HepG2 (cell line): Measurements from ENCODE around the gene SAP25. TPM values are rescaled to one million over a fixed set of nuclear protein-coding genes. Genes with fewer than 3 reads are reported as not detected.

Experiments used
- ATAC-seq: fragments of 200-7000 bp; cut with Tn5 transposase; 3 replicates; pipeline ENCODE4 v1.9.1; 2020; ENCODE audit warnings: mild to moderate bottlenecking, moderate library complexity
- BruUV-seq: library from RNA; stranded (reverse); fragments of 400-500 nt; replicated peaks from 2 replicates; lab custom pipeline; 2021; lab: Mats Ljungman, UMichigan
- CTCF ChIA-PET: fragments of 300-600 bp; formaldehyde crosslinking; extraction: SDS; loops from one replicate; lab custom pipeline; 2021; ENCODE audit warnings: low total read pairs, inconsistent platforms, low intra/inter-chr PET ratio; lab: Yijun Ruan, JAX
- POLR2A ChIA-PET: fragments of 350-600 bp; sonication (Branson Sonifier 250); formaldehyde crosslinking; loops from one replicate; lab custom pipeline; 2020; ENCODE audit warnings: antibody characterized with exemption, inconsistent platforms; lab: Yijun Ruan, JAX
- DNase-seq: peaks from one replicate; pipeline ENCODE4 v3.0.0-alpha.2; 2015; ENCODE audit warnings: low spot score
- FAIRE-seq: peaks from 3 replicates; lab custom pipeline; 2011; peaks lifted over from hg19 to GRCh38; lab: Jason Lieb, UNC
- H2AFZ ChIP-seq: one replicate; pipeline ENCODE4 v1.6.1; 2011; ENCODE audit warnings: low read length, inconsistent platforms
- H3K27ac ChIP-seq: fragments of 300-600 bp; 3 replicates; pipeline ENCODE4 v1.8.0; 2011; ENCODE audit warnings: mixed run types, mild to moderate bottlenecking, mixed read lengths, low read length, inconsistent platforms; ENCODE audit not compliant: insufficient read depth; ENCODE audit errors: extremely low read length
- H3K27me3 ChIP-seq, 2 experiments: fragments of 200-600 bp in 1 of 2; 2 replicates in 1 of 2; 3 replicates in 1 of 2; pipeline versions ENCODE4 v1.6.0 to v1.8.0; 2011; ENCODE audit warnings: low read length in 2 of 2, mild to moderate bottlenecking in 2 of 2, moderate library complexity in 2 of 2, inconsistent platforms in 1 of 2; ENCODE audit not compliant: insufficient read depth in 2 of 2, control insufficient read depth in 1 of 2
- H3K36me3 ChIP-seq, 2 experiments: fragments of 200-600 bp in 1 of 2; replicated peaks in 1 of 2; 2 replicates in 1 of 2; 3 replicates in 1 of 2; pipeline versions ENCODE4 v1.5.1 to v1.8.0; 2011; ENCODE audit warnings: low read length in 2 of 2, inconsistent platforms in 1 of 2; ENCODE audit not compliant: insufficient read depth in 2 of 2, control insufficient read depth in 1 of 2
- H3K4me1 ChIP-seq: 2 replicates; pipeline ENCODE4 v1.5.1; 2012; ENCODE audit warnings: low read length, inconsistent platforms; ENCODE audit not compliant: insufficient read depth
- H3K4me2 ChIP-seq: 2 replicates; pipeline ENCODE4 v1.6.0; 2011; ENCODE audit warnings: low read depth, low read length, inconsistent platforms
- H3K4me3 ChIP-seq, 3 experiments: fragments of 200-600 bp in 1 of 3; sonication (generic), shearing (Covaris generic) in 1 of 3; replicated peaks in 1 of 3; 2 replicates each; pipeline ENCODE4 v1.5.1; 2011 to 2016; ENCODE audit warnings: low read length in 3 of 3, inconsistent platforms in 2 of 3, low read depth in 2 of 3, mild to moderate bottlenecking in 2 of 3, control low read depth in 1 of 3, mixed read lengths in 1 of 3; ENCODE audit not compliant: insufficient read depth in 1 of 3
- H3K79me2 ChIP-seq: one replicate; pipeline ENCODE4 v1.6.1; 2011; ENCODE audit warnings: low read length, inconsistent platforms; ENCODE audit not compliant: insufficient read depth
- H3K9ac ChIP-seq: 2 replicates; pipeline ENCODE4 v1.6.0; 2011; ENCODE audit warnings: mild to moderate bottlenecking, low read depth, low read length, inconsistent platforms; ENCODE audit not compliant: insufficient read depth
- H3K9me3 ChIP-seq: 2 replicates; pipeline ENCODE4 v1.5.1; 2012; ENCODE audit warnings: mild to moderate bottlenecking, low read length
- H4K20me1 ChIP-seq: 2 replicates; pipeline ENCODE4 v1.6.0; 2011; ENCODE audit warnings: inconsistent platforms, mild to moderate bottlenecking, low read length, moderate library complexity; ENCODE audit not compliant: insufficient read depth
- FOSL1 ChIP-seq: sonication (generic); formaldehyde crosslinking; IDR thresholded peaks from 2 replicates; pipeline ENCODE4 v1.9.0; 2021; ENCODE audit warnings: missing genetic modification reagents, borderline replicate concordance
- HDAC1 ChIP-seq: sonication (generic); formaldehyde crosslinking; IDR thresholded peaks from 2 replicates; pipeline ENCODE4 v1.5.1; 2020; ENCODE audit warnings: mild to moderate bottlenecking, missing genetic modification reagents
- SMC3 ChIP-seq: IDR thresholded peaks from 2 replicates; pipeline ENCODE4 v1.6.1; 2011; ENCODE audit warnings: low read length, improper control_type of control experiment
- SP140L ChIP-seq: sonication (generic); formaldehyde crosslinking; IDR thresholded peaks from 2 replicates; pipeline ENCODE4 v1.4.0; 2020; ENCODE audit warnings: missing genetic modification reagents, borderline replicate concordance
- SUZ12 ChIP-seq: fragments of 150-350 bp; IDR thresholded peaks from 2 replicates; pipeline ENCODE4 v1.6.1; 2014; ENCODE audit warnings: low read depth, low read length
- ZNF17 ChIP-seq: sonication (generic); formaldehyde crosslinking; IDR thresholded peaks from 2 replicates; pipeline ENCODE4 v1.5.0; 2020; ENCODE audit warnings: mild to moderate bottlenecking, missing genetic modification reagents
- ZNF563 ChIP-seq: sonication (generic); formaldehyde crosslinking; IDR thresholded peaks from 2 replicates; pipeline ENCODE4 v1.8.0; 2022; ENCODE audit warnings: mild to moderate bottlenecking, moderate library complexity, missing genetic modification reagents
- ZSCAN30 ChIP-seq: sonication (generic); formaldehyde crosslinking; IDR thresholded peaks from 2 replicates; pipeline ENCODE4 v1.5.0; 2020; ENCODE audit warnings: mild to moderate bottlenecking, missing genetic modification reagents
- WGBS: methylation state at CpG from one replicate; pipeline ENCODE4 v1.1.6; 2017; ENCODE audit warnings: low lambda C conversion rate; 5-methylcytosine and 5-hydroxymethylcytosine counted together
- in situ Hi-C: cut with HindIII; loops from 2 replicates; pipeline ENCODE4 v1.10.0; 2017; ENCODE audit warnings: low pct_unique_long_range_greater_than_20kb; ENCODE audit not compliant: extremely low pct_ligation_motif_present
- intact Hi-C: fragments of 100-400 bp; cut with micrococcal nuclease; formaldehyde crosslinking; loops from one replicate; pipeline ENCODE4 v1.10.0; 2022; ENCODE audit not compliant: unreplicated experiment
- polyA plus RNA-seq, 8 experiments: library from polyadenylated mRNA; depleted of rRNA in 3 of 8; stranded (reverse) in 7 of 8; unstranded in 1 of 8; fragments of >200 nt; fragmentation: Illumina TruSeq in 4 of 8; extraction: Trizol in 4 of 8; gene quantifications; 2 replicates each; pipeline versions ENCODE4 v1.2.1 to v1.2.3, GENCODE V29; 2011 to 2016; ENCODE audit warnings: low read depth in 4 of 8, missing spikeins in 1 of 8, mixed read lengths in 1 of 8; ENCODE audit not compliant: insufficient read depth in 1 of 8
- total RNA-seq, 5 experiments: library from RNA; depleted of rRNA; stranded (reverse); fragments of >200 nt; fragmentation: Illumina TruSeq; extraction: Trizol; gene quantifications; 2 replicates each; pipeline ENCODE4 v1.2.3, GENCODE V29; 2016; ENCODE audit warnings: low read depth in 1 of 5
- TF ChIP-seq, protein P1 (sequence below): IDR thresholded peaks from 2 replicates; pipeline ENCODE4 v1.6.1; 2018; ENCODE audit warnings: missing genetic modification reagents, mild to moderate bottlenecking, missing compliant biosample characterization
- TF ChIP-seq, protein P2 (sequence below): sonication (generic); formaldehyde crosslinking; IDR thresholded peaks from 2 replicates; pipeline ENCODE4 v1.5.1; 2020; ENCODE audit warnings: mild to moderate bottlenecking, missing genetic modification reagents, moderate library complexity
- TF ChIP-seq, protein P3 (sequence below): sonication (generic); formaldehyde crosslinking; IDR thresholded peaks from 2 replicates; pipeline ENCODE4 v1.4.0; 2020; ENCODE audit warnings: missing genetic modification reagents, borderline replicate concordance

Gene SAP25
- total and polyA plus RNA-seq, 2 of the 13 experiments (the other 11 are each of a cell fraction or from before 2014, with no cell fraction given): 0.15 to 0.20 TPM

DNA sequence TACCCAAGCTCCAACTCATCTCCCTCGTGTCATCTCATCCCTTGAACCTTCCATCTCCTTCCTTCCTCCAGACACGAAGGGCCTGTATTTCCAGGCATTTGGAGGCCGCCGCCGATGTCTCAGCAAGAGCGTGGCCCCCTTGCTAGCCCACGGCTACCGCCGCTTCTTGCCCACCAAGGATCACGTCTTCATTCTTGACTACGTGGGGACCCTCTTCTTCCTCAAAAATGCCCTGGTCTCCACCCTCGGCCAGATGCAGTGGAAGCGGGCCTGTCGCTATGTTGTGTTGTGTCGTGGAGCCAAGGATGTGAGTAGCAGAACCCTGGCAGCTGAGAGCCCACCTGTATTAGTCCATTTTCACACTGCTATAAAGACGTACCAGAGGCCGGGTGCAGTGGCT, 17.9 kb upstream of the SAP25 start:
- in situ Hi-C loops: no loop called here
- FAIRE-seq (no peak), DNase-seq (no peak), ATAC-seq (no peak)
- no peak overlapping the region for H3K4me2 ChIP-seq
- H3K79me2 ChIP-seq: no peaks in the 10 kb centered on the region
- BruUV-seq: no TSS peak
- no peak overlapping the region for H2AFZ ChIP-seq
- TF ChIP-seq ZSCAN30 (CRISPR knock-in tag): no peak
- TF ChIP-seq, protein P1, sequence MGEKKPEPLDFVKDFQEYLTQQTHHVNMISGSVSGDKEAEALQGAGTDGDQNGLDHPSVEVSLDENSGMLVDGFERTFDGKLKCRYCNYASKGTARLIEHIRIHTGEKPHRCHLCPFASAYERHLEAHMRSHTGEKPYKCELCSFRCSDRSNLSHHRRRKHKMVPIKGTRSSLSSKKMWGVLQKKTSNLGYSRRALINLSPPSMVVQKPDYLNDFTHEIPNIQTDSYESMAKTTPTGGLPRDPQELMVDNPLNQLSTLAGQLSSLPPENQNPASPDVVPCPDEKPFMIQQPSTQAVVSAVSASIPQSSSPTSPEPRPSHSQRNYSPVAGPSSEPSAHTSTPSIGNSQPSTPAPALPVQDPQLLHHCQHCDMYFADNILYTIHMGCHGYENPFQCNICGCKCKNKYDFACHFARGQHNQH (CRISPR knock-in tag): no peak
- no peak for TF ChIP-seq SP140L (CRISPR knock-in tag)
- ChIA-PET POLR2A (no interaction called here), CTCF (no interaction called here)
- no peaks in the 10 kb centered on the region for H3K36me3 ChIP-seq
- no peak overlapping the region for H3K9ac ChIP-seq
- peaks cover 37% of the 10 kb centered on the region for H3K4me1 ChIP-seq
- H4K20me1 ChIP-seq: no peaks in the 10 kb centered on the region
- H3K4me3 ChIP-seq: no peak overlapping the region
- intact Hi-C loops: no loop called here
- no peak overlapping the region for H3K27ac ChIP-seq
- H3K27me3 ChIP-seq: peaks cover 0 to 18% of the 10 kb centered on the region in 2 experiments; a peak in 3 of 5 replicates
- H3K9me3 ChIP-seq: no peaks in the 10 kb centered on the region
- 72% methylated on average over 17 of the region's 17 CpGs for whole genome bisulfite sequencing

DNA sequence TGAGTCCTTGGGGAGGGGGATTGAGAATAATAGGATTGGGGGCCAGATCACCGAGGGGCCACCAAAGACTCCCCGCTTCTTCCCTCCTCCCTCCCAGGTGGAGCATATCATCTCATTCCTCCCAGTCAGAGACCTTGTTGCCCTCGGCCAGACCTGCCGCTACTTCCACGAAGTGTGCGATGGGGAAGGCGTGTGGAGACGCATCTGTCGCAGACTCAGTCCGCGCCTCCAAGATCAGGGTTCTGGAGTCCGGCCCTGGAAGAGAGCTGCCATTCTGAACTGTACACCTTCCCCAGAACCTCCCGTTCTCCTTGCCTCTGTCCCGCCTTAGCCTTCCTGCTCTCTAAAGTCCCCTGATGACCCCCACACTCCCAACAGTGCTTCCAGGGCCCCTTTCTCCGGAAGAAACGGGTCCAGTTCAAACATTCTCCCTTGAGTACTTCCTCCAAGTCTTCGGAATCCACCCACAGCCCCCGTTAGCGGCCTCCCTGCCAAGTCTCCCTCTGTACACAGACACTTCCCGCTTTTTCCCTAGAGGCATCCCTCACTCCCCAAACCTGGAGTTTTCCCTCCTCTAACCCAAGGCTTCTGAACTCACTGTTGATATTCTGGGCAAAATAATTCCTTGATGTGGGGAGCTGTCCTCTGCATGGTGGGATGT, 16.5 kb upstream of the SAP25 start:
- Histone ChIP-seq H3K4me1 (peaks cover 39% of the 10 kb centered on the region), H3K9ac (no peak overlapping the region), H3K79me2 (peaks cover under 1% of the 10 kb centered on the region), H4K20me1 (peaks cover 2% of the 10 kb centered on the region; the same call in 1 of the 2 replicates), H3K9me3 (no peaks in the 10 kb centered on the region), H3K36me3 (no peaks in the 10 kb centered on the region), H2AFZ (no peak overlapping the region), H3K4me3 (no peak overlapping the region), H3K27me3 (peaks cover 0 to 9% of the 10 kb centered on the region in 2 experiments; a peak in 3 of 5 replicates), H3K4me2 (no peak overlapping the region; the same call in none of the 2 replicates), H3K27ac (no peak overlapping the region)
- FAIRE-seq (no peak), ATAC-seq (no peak), DNase-seq (no peak)
- in situ Hi-C loops: no loop called here
- ChIA-PET CTCF (no interaction called here), POLR2A (no interaction called here)
- intact Hi-C loops: no loop called here
- WGBS: 43% methylated on average over 20 of the region's 20 CpGs
- no TSS peak for BruUV-seq
- TF ChIP-seq HDAC1 (CRISPR knock-in tag) (no peak), FOSL1 (CRISPR knock-in tag) (no peak), SUZ12 (no peak), ZNF17 (CRISPR knock-in tag) (no peak), SMC3 (no peak), ZNF563 (CRISPR knock-in tag) (no peak)
- TF ChIP-seq, protein P2, sequence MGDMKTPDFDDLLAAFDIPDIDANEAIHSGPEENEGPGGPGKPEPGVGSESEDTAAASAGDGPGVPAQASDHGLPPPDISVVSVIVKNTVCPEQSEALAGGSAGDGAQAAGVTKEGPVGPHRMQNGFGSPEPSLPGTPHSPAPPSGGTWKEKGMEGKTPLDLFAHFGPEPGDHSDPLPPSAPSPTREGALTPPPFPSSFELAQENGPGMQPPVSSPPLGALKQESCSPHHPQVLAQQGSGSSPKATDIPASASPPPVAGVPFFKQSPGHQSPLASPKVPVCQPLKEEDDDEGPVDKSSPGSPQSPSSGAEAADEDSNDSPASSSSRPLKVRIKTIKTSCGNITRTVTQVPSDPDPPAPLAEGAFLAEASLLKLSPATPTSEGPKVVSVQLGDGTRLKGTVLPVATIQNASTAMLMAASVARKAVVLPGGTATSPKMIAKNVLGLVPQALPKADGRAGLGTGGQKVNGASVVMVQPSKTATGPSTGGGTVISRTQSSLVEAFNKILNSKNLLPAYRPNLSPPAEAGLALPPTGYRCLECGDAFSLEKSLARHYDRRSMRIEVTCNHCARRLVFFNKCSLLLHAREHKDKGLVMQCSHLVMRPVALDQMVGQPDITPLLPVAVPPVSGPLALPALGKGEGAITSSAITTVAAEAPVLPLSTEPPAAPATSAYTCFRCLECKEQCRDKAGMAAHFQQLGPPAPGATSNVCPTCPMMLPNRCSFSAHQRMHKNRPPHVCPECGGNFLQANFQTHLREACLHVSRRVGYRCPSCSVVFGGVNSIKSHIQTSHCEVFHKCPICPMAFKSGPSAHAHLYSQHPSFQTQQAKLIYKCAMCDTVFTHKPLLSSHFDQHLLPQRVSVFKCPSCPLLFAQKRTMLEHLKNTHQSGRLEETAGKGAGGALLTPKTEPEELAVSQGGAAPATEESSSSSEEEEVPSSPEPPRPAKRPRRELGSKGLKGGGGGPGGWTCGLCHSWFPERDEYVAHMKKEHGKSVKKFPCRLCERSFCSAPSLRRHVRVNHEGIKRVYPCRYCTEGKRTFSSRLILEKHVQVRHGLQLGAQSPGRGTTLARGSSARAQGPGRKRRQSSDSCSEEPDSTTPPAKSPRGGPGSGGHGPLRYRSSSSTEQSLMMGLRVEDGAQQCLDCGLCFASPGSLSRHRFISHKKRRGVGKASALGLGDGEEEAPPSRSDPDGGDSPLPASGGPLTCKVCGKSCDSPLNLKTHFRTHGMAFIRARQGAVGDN (CRISPR knock-in tag): no peak
- TF ChIP-seq, protein P3, sequence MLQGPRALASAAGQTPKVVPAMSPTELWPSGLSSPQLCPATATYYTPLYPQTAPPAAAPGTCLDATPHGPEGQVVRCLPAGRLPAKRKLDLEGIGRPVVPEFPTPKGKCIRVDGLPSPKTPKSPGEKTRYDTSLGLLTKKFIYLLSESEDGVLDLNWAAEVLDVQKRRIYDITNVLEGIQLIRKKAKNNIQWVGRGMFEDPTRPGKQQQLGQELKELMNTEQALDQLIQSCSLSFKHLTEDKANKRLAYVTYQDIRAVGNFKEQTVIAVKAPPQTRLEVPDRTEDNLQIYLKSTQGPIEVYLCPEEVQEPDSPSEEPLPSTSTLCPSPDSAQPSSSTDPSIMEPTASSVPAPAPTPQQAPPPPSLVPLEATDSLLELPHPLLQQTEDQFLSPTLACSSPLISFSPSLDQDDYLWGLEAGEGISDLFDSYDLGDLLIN (CRISPR knock-in tag): no peak
